Peyer's patch (tissue), 4 donors: Measurements from ENCODE around the gene CDK19. TPM values are rescaled to one million over a fixed set of nuclear protein-coding genes. Genes with fewer than 3 reads are reported as not detected.

Experiments used
- DNase-seq, 3 donors: peaks; one replicate each; pipeline ENCODE4 v3.0.0-alpha.2; 2017 to 2019
- H3K27ac ChIP-seq, 4 donors: fragments of 200-600 bp; sonication (generic); one replicate each; pipeline ENCODE4 v1.5.1; 2016 to 2019
- H3K27me3 ChIP-seq, 2 donors: fragments of 200-600 bp; sonication (generic); one replicate each; pipeline ENCODE4 v1.5.1; 2019
- H3K36me3 ChIP-seq, 3 donors: fragments of 200-600 bp; sonication (generic); one replicate each; pipeline ENCODE4 v1.5.1; 2016 to 2019
- H3K4me1 ChIP-seq, 4 donors: fragments of 200-600 bp; sonication (generic); one replicate each; pipeline ENCODE4 v1.5.1; 2016 to 2019
- H3K4me3 ChIP-seq, 4 donors: fragments of 200-600 bp; sonication (generic); 1 replicate in 3 of 4; 2 replicates in 1 of 4; pipeline ENCODE4 v1.5.1; 2016 to 2019; ENCODE audit warnings: mild to moderate bottlenecking in 1 of 4
- H3K9me3 ChIP-seq, 4 donors: fragments of 200-600 bp; sonication (generic); one replicate each; pipeline ENCODE4 v1.5.1; 2016 to 2019; ENCODE audit warnings: mild to moderate bottlenecking in 1 of 4
- CTCF ChIP-seq, 6 experiments: fragments of 450-650 bp in 4 of 6; fragments of 200-600 bp in 2 of 6; sonication (generic) in 1 of 6; IDR thresholded peaks; one replicate each; pipeline ENCODE4 v1.5.1; 2017 to 2019; ENCODE audit warnings: antibody characterized with exemption in 6 of 6, mild to moderate bottlenecking in 3 of 6, moderate library complexity in 1 of 6
- POLR2A ChIP-seq, 2 donors: fragments of 450-650 bp; IDR thresholded peaks; one replicate each; pipeline ENCODE4 v1.5.1; 2017; ENCODE audit warnings: antibody characterized with exemption in 2 of 2, mild to moderate bottlenecking in 2 of 2, moderate library complexity in 2 of 2
- total RNA-seq, 4 donors: library from RNA; depleted of rRNA; stranded (reverse); fragments of >200 nt; gene quantifications; one replicate each; pipeline ENCODE4 v1.1.0, GENCODE V29; 2016

The CDK19 gene
- total RNA-seq, 4 donors from 2014 or later, result 10.5 to 14.6 (median 12.9) TPM

DNA sequence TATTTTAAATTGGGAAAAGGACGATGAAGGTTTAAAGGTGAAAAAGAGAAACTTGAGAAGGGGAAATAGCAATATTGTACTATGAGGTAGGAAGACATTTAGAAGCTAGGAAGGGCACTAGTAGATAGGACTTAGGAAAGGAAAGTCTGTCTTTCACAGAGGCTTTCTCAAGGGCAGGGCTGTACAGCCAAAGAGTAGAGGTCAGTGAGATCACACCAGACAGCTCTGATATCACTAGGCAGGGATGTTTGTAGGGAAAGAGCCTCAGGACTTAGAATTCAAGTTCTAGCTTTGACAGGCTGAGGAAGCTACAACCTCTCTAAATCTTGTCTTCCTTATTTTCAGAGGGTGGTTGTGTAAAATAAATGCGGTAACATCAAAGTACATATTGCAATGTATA is 178.5 kb downstream of the CDK19 start:
- TF ChIP-seq CTCF (IDR thresholded peaks at IDR 0.05), result no peak
- no peak for TF ChIP-seq POLR2A (IDR thresholded peaks at IDR 0.05)
- Histone ChIP-seq H3K4me1 (no peaks in the 10 kb centered on the region), H3K36me3 (no peaks in the 10 kb centered on the region), H3K27me3 (no peaks in the 10 kb centered on the region), H3K27ac (no peak overlapping the region), H3K4me3 (no peak overlapping the region), H3K9me3 (no peaks in the 10 kb centered on the region)
- no peak for DNase-seq

GRCh38 chr6:110635096-110635495 is 180.2 kb downstream of the CDK19 start:
- Histone ChIP-seq H3K4me3 (no peak overlapping the region), H3K9me3 (no peaks in the 10 kb centered on the region), H3K36me3 (no peaks in the 10 kb centered on the region), H3K4me1 (no peaks in the 10 kb centered on the region), H3K27ac (no peak overlapping the region), H3K27me3 (no peaks in the 10 kb centered on the region)
- DNase-seq, result no peak
- TF ChIP-seq POLR2A (IDR thresholded peaks at IDR 0.05), result no peak
- no peak for TF ChIP-seq CTCF (IDR thresholded peaks at IDR 0.05)

DNA sequence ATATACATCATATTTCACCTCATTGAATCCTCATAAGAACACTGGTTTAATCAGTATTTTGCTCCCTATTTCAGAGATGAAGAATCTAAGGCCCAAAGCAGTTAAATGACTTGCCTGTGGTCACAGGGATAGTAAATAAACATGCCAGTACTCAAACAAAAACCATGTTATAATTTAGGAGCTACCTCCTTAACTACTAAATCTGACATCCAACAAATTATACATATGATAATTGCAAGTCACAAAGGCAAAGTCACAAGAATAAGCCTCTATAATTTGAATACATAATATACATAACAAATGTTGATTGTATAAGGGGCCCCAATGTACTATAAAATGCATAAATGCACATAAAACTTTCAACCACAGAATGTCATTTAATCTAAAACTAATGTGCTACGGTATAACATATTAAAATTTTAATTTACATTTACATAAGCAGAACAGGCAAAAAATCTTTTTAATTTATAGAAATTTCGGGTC is 181.5 kb downstream of the CDK19 start:
- no peak for DNase-seq
- no peak for TF ChIP-seq POLR2A (IDR thresholded peaks at IDR 0.05)
- TF ChIP-seq CTCF (IDR thresholded peaks at IDR 0.05), result no peak
- Histone ChIP-seq H3K27me3 (no peaks in the 10 kb centered on the region), H3K9me3 (no peaks in the 10 kb centered on the region), H3K27ac (no peak overlapping the region), H3K4me1 (no peaks in the 10 kb centered on the region), H3K4me3 (no peak overlapping the region), H3K36me3 (no peaks in the 10 kb centered on the region)

- no peak for TF ChIP-seq POLR2A (IDR thresholded peaks at IDR 0.05)
- TF ChIP-seq CTCF (IDR thresholded peaks at IDR 0.05), result no peak
- Histone ChIP-seq H3K9me3 (no peaks in the 10 kb centered on the region), H3K4me1 (no peaks in the 10 kb centered on the region), H3K27me3 (no peaks in the 10 kb centered on the region), H3K36me3 (peaks cover 0 to 4% (median 0%) of the 10 kb centered on the region in 3 donors), H3K4me3 (no peak overlapping the region), H3K27ac (no peak overlapping the region)
- DNase-seq, result no peak
These were observed 186.1 kb downstream of the CDK19 start for GRCh38 chr6:110629153-110629552.

GRCh38 chr6:110628330-110628729 is 186.9 kb downstream of the CDK19 start:
- Histone ChIP-seq H3K9me3 (no peaks in the 10 kb centered on the region), H3K27me3 (no peaks in the 10 kb centered on the region), H3K4me1 (no peaks in the 10 kb centered on the region), H3K4me3 (no peak overlapping the region), H3K36me3 (peaks cover 0 to 4% (median 0%) of the 10 kb centered on the region in 3 donors), H3K27ac (no peak overlapping the region)
- DNase-seq, result no peak
- TF ChIP-seq POLR2A (IDR thresholded peaks at IDR 0.05), result no peak
- no peak for TF ChIP-seq CTCF (IDR thresholded peaks at IDR 0.05)

- DNase-seq, result no peak
- Histone ChIP-seq H3K9me3 (no peaks in the 10 kb centered on the region), H3K27me3 (no peaks in the 10 kb centered on the region), H3K36me3 (peaks cover 0 to 22% (median 0%) of the 10 kb centered on the region in 3 donors), H3K4me1 (no peaks in the 10 kb centered on the region), H3K4me3 (no peak overlapping the region), H3K27ac (no peak overlapping the region)
- TF ChIP-seq POLR2A (IDR thresholded peaks at IDR 0.05), result no peak
- TF ChIP-seq CTCF (IDR thresholded peaks at IDR 0.05), result no peak
These were observed 188.8 kb downstream of the CDK19 start for GRCh38 chr6:110626442-110626841.
